Measurements from ENCODE around the gene C9orf85. TPM values are rescaled to one million over a fixed set of nuclear protein-coding genes. Genes with fewer than 3 reads are reported as not detected.

The C9orf85 gene
- total and polyA plus RNA-seq, 3 donors from 2014 or later: 8.0 to 14.4 (median 11.8) TPM

DNA sequence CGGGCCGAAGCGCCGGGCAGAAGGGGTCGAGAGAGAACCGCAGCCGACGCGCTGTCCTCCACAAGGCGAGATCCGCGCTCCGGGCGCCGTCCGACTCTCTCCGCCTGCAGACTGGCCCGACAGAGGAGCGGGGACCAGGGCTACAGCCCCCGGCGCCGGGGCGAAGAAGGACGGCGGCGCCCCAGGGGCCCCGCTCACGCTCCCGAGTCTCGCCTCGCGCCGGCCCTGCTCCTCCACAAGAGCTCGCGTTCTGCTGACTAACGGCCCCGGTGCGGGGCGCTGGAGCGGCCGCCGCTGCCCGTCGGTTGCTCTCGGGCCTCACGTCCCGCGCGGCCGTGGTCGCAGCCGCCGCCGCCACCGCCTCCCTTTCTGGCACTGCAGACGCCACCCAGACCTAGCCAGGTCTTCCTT, 784 bp upstream of the C9orf85 start:
- H3K4me3 ChIP-seq: peak overlapping the region; percentile 94 to 98
- H3K27me3 ChIP-seq: no peaks in the 10 kb centered on the region
- H3K9me3 ChIP-seq: no peaks in the 10 kb centered on the region
- H3K4me1 ChIP-seq: peaks cover 19% of the 10 kb centered on the region
- TF ChIP-seq POLR2A (IDR thresholded peaks at IDR 0.05): no peak
- TF ChIP-seq, protein P1, sequence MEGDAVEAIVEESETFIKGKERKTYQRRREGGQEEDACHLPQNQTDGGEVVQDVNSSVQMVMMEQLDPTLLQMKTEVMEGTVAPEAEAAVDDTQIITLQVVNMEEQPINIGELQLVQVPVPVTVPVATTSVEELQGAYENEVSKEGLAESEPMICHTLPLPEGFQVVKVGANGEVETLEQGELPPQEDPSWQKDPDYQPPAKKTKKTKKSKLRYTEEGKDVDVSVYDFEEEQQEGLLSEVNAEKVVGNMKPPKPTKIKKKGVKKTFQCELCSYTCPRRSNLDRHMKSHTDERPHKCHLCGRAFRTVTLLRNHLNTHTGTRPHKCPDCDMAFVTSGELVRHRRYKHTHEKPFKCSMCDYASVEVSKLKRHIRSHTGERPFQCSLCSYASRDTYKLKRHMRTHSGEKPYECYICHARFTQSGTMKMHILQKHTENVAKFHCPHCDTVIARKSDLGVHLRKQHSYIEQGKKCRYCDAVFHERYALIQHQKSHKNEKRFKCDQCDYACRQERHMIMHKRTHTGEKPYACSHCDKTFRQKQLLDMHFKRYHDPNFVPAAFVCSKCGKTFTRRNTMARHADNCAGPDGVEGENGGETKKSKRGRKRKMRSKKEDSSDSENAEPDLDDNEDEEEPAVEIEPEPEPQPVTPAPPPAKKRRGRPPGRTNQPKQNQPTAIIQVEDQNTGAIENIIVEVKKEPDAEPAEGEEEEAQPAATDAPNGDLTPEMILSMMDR (IDR thresholded peaks at IDR 0.05): no peak
- intact Hi-C loops (cut with DNase I; ENCODE audit: low total_unique reads): no loop called here
- peak overlapping the region; percentile 95 to 96 for H3K27ac ChIP-seq
- WGBS, 2 donors: 1% methylated on average over 55 of the region's 56 CpGs; no CpG with 5 or more reads in 1 of the 2 donors
- DNase-seq: no peak
- no peaks in the 10 kb centered on the region for H3K36me3 ChIP-seq (ENCODE audit: low read depth, missing control alignments)

DNA sequence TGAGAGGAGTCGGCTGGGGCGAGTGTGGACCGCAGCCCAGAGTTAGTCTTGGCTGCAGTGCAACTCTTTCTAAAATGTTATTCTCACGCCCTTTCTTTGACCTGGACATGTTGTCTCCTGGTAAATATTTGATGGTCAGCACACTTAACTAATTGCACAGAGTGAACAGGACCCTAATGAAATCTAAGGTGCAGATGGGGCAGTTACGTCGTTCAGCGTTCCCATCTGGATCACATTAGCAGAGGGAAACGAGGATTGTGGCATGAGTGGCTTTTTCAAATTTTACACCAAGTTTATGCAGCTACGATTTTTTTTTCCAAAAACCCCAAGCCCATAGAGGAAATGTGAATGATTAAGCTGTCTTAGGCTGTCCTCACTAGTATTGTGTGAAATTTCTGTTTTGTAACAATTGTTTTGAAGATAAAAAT, 483 bp downstream of the C9orf85 start:
- H3K4me3 ChIP-seq: peak overlapping the region; percentile 94 to 98
- H3K4me1 ChIP-seq: peaks cover 19% of the 10 kb centered on the region
- no peaks in the 10 kb centered on the region for H3K36me3 ChIP-seq (ENCODE audit: low read depth, missing control alignments)
- TF ChIP-seq, protein P1 (IDR thresholded peaks at IDR 0.05): no peak
- TF ChIP-seq POLR2A (IDR thresholded peaks at IDR 0.05): no peak
- H3K9me3 ChIP-seq: no peaks in the 10 kb centered on the region
- 0 to 1% methylated on average over 9 of the region's 9 CpGs for WGBS, 2 donors
- no peaks in the 10 kb centered on the region for H3K27me3 ChIP-seq
- DNase-seq: no peak
- intact Hi-C loops (cut with DNase I; ENCODE audit: low total_unique reads): no loop called here
- peak overlapping the region; percentile 95 to 96 for H3K27ac ChIP-seq

DNA sequence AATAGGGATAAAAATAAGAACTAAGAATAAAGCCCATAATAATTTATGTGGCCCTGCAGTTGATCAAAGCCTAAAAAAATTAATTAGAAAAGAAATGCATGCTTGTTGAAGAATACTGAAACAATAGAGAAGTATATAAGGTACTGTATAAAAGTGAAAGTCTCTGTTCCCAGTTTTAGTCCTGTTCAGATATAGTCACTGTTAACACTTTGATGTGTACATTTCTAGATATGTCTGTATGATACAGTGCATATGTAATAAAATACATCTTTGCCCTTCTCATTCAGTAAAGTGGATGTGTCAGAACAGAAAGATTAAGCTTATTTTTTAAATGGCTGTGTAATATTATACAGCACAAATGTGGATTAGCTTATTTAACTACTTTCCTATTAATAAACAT, 4.1 kb downstream of the C9orf85 start:
- H3K36me3 ChIP-seq (ENCODE audit: low read depth, missing control alignments): no peaks in the 10 kb centered on the region
- no peak overlapping the region for H3K27ac ChIP-seq
- H3K4me1 ChIP-seq: peaks cover 12% of the 10 kb centered on the region
- no peak for DNase-seq
- H3K4me3 ChIP-seq: no peak overlapping the region
- intact Hi-C loops (cut with DNase I; ENCODE audit: low total_unique reads): no loop called here
- H3K9me3 ChIP-seq: no peaks in the 10 kb centered on the region
- TF ChIP-seq, protein P1 (IDR thresholded peaks at IDR 0.05): no peak
- TF ChIP-seq POLR2A (IDR thresholded peaks at IDR 0.05): no peak
- no peaks in the 10 kb centered on the region for H3K27me3 ChIP-seq

DNA sequence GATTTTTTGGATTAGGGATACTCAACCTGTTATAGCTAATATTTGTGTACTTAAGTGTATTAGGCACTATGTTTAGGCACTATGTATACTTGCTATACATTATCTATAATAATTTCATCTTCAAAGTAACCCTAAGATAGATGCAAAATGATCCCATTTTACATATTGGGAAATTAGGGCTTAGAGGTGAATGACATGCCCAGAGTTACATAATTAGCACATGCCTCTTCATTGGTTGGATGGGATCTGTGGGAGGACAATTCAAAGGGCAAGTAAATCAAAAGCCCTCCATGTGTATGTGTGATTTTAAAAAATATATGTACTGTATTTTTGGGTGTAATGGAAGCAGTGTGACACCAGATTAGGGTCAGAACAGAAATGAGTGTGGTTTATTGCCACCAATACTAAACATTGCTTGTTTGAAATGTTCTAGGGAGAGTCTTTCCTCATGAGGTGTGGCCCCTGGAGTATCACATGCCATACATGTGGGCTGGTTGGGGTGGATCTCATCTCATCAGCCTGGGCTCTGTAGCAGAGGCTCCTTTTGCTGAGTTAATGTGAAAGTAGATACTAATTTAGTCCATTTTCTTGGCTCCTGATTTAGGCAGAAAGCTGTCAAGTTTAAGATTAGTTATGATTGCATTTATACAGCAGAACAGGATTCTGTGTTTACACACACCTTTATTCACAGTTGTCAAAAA, 5.5 kb downstream of the C9orf85 start:
- Histone ChIP-seq H3K27me3 (no peaks in the 10 kb centered on the region), H3K4me3 (no peak overlapping the region), H3K9me3 (no peaks in the 10 kb centered on the region), H3K27ac (no peak overlapping the region), H3K4me1 (peaks cover 12% of the 10 kb centered on the region), H3K36me3 (ENCODE audit: low read depth, missing control alignments) (no peaks in the 10 kb centered on the region)
- TF ChIP-seq POLR2A (IDR thresholded peaks at IDR 0.05): no peak
- TF ChIP-seq, protein P1 (IDR thresholded peaks at IDR 0.05): no peak
- intact Hi-C loops (cut with DNase I; ENCODE audit: low total_unique reads): no loop called here
- DNase-seq: no peak

DNA sequence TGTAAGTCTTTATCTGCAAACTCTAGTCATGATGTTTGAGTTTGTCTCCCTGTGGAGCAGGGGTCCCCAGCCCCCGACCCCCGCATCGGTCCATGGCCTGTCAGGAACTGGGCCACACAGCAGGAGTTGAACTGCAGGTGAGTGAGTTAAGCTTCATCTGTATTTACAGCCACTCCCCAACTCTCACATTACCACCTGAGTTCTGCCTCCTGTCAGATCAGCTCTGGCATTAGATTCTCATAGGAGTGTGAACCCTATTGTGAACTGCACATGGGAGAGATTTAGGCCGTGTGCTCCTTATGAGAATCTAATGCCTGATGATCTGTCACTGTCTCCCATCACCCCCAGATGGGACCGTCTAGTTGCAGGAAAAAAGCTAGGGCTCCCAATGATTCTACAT, 7.0 kb downstream of the C9orf85 start:
- intact Hi-C loops (cut with DNase I; ENCODE audit: low total_unique reads): no loop called here
- Histone ChIP-seq H3K9me3 (no peaks in the 10 kb centered on the region), H3K36me3 (ENCODE audit: low read depth, missing control alignments) (no peaks in the 10 kb centered on the region), H3K27me3 (no peaks in the 10 kb centered on the region), H3K4me3 (no peak overlapping the region), H3K27ac (no peak overlapping the region), H3K4me1 (no peaks in the 10 kb centered on the region)
- no peak for TF ChIP-seq POLR2A (IDR thresholded peaks at IDR 0.05)
- TF ChIP-seq, protein P1 (IDR thresholded peaks at IDR 0.05): no peak
- whole genome bisulfite sequencing, 2 donors: 93 to 98% methylated on average over 5 of the region's 5 CpGs
- no peak for DNase-seq

All from testis (tissue), 3 donors.